ENCODE results near the gene CDC45.

The CDC45 gene

DNA sequence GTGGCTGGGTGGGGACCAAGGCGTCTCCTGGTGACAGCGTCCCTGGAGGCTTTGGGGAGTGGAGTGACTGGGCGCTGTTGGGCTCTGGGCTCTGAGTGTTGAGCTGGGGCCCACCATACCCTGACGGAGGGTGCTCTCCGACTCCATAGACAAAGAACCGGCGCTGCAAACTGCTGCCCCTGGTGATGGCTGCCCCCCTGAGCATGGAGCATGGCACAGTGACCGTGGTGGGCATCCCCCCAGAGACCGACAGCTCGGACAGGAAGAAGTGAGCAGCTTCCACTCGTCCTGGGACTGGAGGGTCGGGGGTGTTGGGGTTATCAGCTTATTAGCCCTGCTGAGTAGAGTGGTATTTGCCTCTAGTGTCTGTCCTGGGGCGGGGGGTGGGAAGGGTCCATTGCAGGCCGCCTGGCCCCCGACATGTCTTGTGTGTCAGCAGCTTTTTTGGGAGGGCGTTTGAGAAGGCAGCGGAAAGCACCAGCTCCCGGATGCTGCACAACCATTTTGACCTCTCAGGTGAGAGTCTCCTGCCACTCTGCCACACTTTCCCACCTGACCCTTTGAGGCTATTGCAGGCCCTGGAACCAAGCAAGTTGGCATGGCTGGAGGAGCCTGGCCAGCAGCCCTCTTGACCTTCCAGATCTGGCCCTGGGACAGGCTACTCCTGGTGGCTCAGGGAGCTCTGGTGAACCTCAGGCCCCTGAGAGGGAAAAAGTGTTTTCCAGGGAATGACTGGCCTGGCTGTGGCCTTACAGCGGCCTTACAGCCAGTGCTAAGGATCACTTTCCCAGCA is 36.9 kb downstream of the CDC45 start:
- Mint-ChIP-seq H3K27me3 (no peaks in the 10 kb centered on the region), H3K9me3 (peaks cover 4% of the 10 kb centered on the region), H3K4me3 (no peak overlapping the region), H3K36me3 (peaks cover 3% of the 10 kb centered on the region), H3K27ac (no peak overlapping the region), H3K4me1 (no peaks in the 10 kb centered on the region)
- DNase-seq (ENCODE audit: low spot score in 2 of 2) (no peak), ATAC-seq (ENCODE audit: low read depth) (no peak)

DNA sequence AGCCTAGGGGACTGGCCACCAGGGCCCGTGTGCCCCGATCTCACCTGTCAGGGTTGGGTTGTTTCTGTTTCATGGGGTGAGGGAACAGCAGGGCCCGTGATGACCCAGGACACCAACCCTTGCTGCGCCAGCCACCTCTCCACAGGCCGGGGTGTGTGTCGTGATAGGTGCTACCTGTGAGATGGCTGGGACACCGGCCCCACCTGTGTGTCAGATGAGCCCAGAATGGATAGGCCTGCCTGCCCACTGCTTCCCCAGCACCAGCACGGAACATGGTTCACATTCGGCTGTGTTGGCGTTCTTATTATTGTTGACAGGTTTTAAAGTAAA is 37.4 kb downstream of the CDC45 start:
- Mint-ChIP-seq H3K9me3 (peaks cover 4% of the 10 kb centered on the region), H3K36me3 (peaks cover 3% of the 10 kb centered on the region), H3K27ac (no peak overlapping the region), H3K4me3 (no peak overlapping the region), H3K4me1 (no peaks in the 10 kb centered on the region), H3K27me3 (no peaks in the 10 kb centered on the region)
- DNase-seq (ENCODE audit: low spot score in 2 of 2) = no peak
- ATAC-seq (ENCODE audit: low read depth) = no peak

DNA sequence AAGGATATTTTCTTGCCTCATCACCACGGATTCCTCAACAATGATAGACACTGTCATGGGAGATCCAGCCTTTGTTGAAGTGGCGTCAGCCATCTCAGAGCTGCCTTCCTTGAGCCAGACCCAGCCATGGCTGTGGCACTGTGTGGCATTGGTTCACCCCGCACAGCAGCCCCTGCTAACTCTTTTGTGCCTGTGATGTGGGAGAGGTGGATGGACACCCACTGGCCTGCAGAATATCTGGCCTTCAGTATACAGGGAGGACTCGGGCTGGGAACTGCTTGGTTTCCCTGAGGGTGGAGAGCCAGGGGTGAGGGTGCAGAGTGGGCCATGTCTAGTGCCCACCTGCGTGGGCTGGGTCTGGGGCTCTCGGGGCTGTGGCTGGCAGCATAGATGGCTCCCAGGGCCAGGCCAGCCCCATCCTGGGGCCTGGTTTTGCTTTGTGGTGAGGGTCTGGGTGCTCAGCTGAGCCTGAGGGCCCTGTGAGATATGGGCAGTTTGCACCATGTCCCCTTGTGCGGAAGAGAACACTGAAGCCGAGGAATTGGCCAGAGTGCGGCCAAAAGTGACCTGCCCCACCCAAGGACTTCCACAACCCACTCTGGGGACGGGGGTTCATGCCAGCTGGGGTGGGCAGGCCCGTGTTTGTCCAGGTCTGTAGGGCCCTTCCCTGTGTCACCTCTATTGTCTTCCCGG is 38.3 kb downstream of the CDC45 start:
- H3K4me3 Mint-ChIP-seq = no peak overlapping the region
- peaks cover 3% of the 10 kb centered on the region for H3K27me3 Mint-ChIP-seq
- ATAC-seq (ENCODE audit: low read depth) = no peak
- peaks cover 3% of the 10 kb centered on the region for H3K36me3 Mint-ChIP-seq
- no peak for DNase-seq (ENCODE audit: low spot score in 2 of 2)
- H3K4me1 Mint-ChIP-seq = no peaks in the 10 kb centered on the region
- peaks cover 4% of the 10 kb centered on the region for H3K9me3 Mint-ChIP-seq
- H3K27ac Mint-ChIP-seq = no peak overlapping the region

DNA sequence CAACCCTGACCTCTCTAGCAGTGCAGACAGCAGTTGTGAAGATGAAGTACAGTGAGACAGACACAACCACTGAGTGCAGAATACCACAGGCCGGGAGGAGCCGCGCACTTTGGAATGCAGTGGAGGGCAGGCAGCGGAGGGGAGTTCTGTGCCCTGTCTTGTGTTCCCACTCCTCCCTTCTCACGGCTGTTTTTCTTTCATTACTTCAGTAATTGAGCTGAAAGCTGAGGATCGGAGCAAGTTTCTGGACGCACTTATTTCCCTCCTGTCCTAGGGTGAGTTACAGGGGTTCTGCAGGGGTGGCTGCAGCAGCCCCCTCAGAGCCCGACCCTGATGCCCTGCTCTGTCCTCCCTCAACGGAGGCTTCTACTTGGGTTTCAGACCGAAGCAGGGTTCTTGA is 38.9 kb downstream of the CDC45 start:
- DNase-seq (ENCODE audit: low spot score in 2 of 2) (no peak), ATAC-seq (ENCODE audit: low read depth) (no peak)
- Mint-ChIP-seq H3K27me3 (peaks cover 3% of the 10 kb centered on the region), H3K4me1 (no peaks in the 10 kb centered on the region), H3K9me3 (peaks cover 3% of the 10 kb centered on the region), H3K4me3 (no peak overlapping the region), H3K36me3 (peaks cover 3% of the 10 kb centered on the region), H3K27ac (no peak overlapping the region)

DNA sequence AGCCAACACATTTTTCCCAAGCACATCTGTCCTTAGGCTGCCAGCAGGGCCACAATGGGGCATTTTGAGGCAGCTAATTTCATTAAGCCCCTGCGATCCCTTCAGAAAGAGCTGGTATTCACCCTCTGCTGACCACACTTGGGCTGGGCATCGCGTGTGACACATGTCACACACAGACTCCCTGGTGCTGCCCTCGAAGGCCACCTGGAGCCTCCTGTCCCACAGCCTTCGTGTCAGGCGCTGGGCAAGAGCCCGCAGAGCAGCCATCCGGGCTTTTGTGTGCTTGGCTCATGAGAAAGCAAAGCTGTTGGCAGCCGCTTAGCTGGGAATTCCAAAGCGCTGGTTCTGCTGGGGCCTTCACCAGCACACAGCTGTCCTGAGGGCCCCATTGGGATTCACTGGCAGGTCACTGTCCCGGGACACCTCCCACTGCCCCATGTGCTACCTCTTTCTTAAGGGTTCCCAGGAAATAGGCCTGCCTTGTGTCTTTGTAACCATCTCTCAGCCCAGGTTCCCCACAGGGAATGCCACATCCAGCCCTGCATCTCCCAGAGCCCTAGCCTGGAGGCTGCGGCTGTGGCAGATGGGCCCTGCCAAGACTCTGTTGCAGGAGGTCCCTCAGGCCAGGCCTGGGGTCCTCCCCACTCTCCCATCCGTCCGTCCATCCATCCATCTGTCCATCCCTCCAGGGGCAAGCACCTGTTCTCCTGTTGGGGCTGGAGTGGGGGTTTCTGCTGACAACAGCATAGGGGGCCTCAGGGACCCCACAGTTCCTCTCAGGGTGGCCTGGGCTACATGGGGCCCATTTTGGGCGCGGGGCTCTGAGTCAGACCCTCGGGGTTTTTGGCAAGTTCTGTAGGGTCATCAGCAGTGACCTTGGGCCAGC is 39.6 kb downstream of the CDC45 start:
- ATAC-seq (ENCODE audit: low read depth) = no peak

DNA sequence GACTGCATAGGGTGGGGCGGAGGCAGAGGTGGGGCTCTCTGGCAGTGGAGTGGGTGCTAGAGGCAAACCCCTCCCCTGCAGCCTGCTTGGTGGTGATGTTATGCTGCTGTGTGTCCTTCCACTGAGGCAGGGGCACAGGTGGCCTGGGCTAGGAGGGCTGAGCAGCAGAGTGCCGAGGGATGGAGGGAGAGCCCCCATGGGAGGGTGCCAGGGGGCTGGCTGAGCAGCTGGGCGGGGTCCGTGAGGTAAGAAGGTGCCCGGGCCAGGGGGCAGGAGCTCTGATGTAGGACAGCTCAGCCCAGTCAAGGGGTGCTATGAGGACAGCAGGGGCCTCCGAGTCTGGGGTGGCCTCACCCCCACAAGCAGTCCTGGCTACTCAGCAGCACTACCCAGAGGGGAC is 40.3 kb downstream of the CDC45 start:
- Mint-ChIP-seq H3K4me3 (no peak overlapping the region), H3K4me1 (peaks cover 5% of the 10 kb centered on the region), H3K36me3 (no peaks in the 10 kb centered on the region), H3K27ac (no peak overlapping the region), H3K9me3 (no peaks in the 10 kb centered on the region), H3K27me3 (peaks cover 8% of the 10 kb centered on the region)
- ATAC-seq (ENCODE audit: low read depth) (no peak), DNase-seq (ENCODE audit: low spot score in 2 of 2) (no peak)

More for the DNA sequence above, 39.6 kb downstream of the CDC45 start:
- no peak for DNase-seq (ENCODE audit: low spot score in 2 of 2)
- Mint-ChIP-seq H3K27ac (no peak overlapping the region), H3K36me3 (no peaks in the 10 kb centered on the region), H3K4me3 (no peak overlapping the region), H3K27me3 (peaks cover 3% of the 10 kb centered on the region), H3K4me1 (no peaks in the 10 kb centered on the region), H3K9me3 (no peaks in the 10 kb centered on the region)

GRCh38 chr22:19520566-19521305 is 41.0 kb downstream of the CDC45 start:
- peaks cover 11% of the 10 kb centered on the region for H3K27me3 Mint-ChIP-seq
- ATAC-seq (ENCODE audit: low read depth) (no peak), DNase-seq (ENCODE audit: low spot score in 2 of 2) (no peak)
- no peaks in the 10 kb centered on the region for H3K36me3 Mint-ChIP-seq
- no peak overlapping the region for H3K4me3 Mint-ChIP-seq
- H3K4me1 Mint-ChIP-seq = peaks cover 6% of the 10 kb centered on the region
- no peak overlapping the region for H3K27ac Mint-ChIP-seq
- H3K9me3 Mint-ChIP-seq = no peaks in the 10 kb centered on the region

- H3K4me3 Mint-ChIP-seq = peak overlapping the region; percentile 57
- no peaks in the 10 kb centered on the region for H3K36me3 Mint-ChIP-seq
- H3K27ac Mint-ChIP-seq = no peak overlapping the region
- H3K9me3 Mint-ChIP-seq = no peaks in the 10 kb centered on the region
- H3K4me1 Mint-ChIP-seq = peaks cover 6% of the 10 kb centered on the region
- DNase-seq (ENCODE audit: low spot score in 2 of 2) (no peak), ATAC-seq (ENCODE audit: low read depth) (no peak)
- H3K27me3 Mint-ChIP-seq = peaks cover 23% of the 10 kb centered on the region
These were observed 42.6 kb downstream of the CDC45 start for GRCh38 chr22:19522190-19522880.

DNA sequence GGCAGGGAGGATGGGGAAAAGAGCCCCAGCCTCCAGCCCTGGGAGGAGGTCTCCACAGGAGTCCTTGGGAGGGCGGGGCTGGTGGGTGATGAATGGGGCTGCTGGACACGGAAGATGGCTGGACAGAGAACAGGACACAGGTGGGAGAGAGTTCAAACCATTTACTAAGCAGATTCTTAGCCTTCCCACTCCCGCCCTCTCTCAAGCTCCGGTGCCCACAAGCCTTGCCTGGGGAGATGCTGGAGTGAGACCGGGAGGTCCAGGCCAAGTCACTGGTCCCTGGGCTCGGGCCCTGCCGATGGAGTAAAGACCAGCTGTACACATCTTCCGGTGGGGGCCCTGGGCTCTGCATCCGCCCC is 43.1 kb downstream of the CDC45 start:
- H3K27me3 Mint-ChIP-seq = peaks cover 23% of the 10 kb centered on the region
- ATAC-seq (ENCODE audit: low read depth) (no peak), DNase-seq (ENCODE audit: low spot score in 2 of 2) (no peak)
- H3K27ac Mint-ChIP-seq = no peak overlapping the region
- peaks cover 6% of the 10 kb centered on the region for H3K4me1 Mint-ChIP-seq
- no peaks in the 10 kb centered on the region for H3K9me3 Mint-ChIP-seq
- H3K36me3 Mint-ChIP-seq = no peaks in the 10 kb centered on the region
- peak overlapping the region; percentile 57 for H3K4me3 Mint-ChIP-seq

DNA sequence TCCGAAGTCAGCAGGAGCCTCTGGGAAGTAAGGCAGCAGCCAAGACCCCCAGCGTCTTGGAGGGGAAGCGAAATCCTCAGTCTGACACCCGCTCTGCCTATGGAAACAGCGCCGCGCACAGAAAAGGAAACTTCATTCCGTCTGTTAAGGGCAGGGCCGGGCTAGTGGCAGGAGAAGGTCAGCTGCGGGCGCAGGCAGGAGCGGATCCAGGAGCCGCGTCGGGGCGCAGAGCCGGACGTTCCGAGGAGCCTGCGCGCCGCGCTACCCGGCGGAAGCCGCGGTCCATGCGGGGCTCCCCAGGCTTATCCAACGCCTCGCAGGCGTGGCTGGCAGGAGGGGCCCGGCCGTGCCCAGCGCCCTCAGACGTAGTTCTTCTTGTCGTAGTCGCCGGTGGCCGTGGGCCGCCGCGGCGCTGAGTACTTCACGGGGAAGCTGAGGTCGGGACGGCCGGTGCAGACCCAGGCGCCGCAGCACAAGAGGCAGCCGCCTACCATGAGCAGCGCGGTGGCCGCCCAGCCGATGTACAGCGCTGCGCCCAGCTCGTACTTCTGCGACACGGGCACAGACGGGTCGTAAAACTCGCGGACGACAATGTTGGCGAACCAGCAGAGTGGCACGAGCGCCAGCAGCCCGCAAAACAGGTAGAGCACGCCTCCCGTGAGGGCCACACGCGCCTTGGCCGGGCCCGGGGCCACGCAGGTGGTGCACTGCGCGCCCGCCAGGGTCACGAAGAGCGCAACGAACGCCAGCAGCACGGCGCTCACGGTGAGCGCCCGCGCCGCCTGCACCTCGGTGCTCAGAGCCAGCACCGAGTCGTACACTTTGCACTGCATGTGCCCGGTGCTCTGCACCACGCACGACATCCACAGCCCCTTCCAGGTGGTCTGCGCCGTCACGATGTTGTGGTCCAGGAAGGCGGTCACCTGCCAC is 43.8 kb downstream of the CDC45 start:
- ATAC-seq (ENCODE audit: low read depth) (peak; percentile 46), DNase-seq (ENCODE audit: low spot score in 2 of 2) (no peak)
- no peaks in the 10 kb centered on the region for H3K36me3 Mint-ChIP-seq
- H3K9me3 Mint-ChIP-seq = no peaks in the 10 kb centered on the region
- H3K27ac Mint-ChIP-seq = no peak overlapping the region
- H3K27me3 Mint-ChIP-seq = peaks cover 23% of the 10 kb centered on the region
- peak overlapping the region; percentile 47 for H3K4me3 Mint-ChIP-seq
- peaks cover 6% of the 10 kb centered on the region for H3K4me1 Mint-ChIP-seq

DNA sequence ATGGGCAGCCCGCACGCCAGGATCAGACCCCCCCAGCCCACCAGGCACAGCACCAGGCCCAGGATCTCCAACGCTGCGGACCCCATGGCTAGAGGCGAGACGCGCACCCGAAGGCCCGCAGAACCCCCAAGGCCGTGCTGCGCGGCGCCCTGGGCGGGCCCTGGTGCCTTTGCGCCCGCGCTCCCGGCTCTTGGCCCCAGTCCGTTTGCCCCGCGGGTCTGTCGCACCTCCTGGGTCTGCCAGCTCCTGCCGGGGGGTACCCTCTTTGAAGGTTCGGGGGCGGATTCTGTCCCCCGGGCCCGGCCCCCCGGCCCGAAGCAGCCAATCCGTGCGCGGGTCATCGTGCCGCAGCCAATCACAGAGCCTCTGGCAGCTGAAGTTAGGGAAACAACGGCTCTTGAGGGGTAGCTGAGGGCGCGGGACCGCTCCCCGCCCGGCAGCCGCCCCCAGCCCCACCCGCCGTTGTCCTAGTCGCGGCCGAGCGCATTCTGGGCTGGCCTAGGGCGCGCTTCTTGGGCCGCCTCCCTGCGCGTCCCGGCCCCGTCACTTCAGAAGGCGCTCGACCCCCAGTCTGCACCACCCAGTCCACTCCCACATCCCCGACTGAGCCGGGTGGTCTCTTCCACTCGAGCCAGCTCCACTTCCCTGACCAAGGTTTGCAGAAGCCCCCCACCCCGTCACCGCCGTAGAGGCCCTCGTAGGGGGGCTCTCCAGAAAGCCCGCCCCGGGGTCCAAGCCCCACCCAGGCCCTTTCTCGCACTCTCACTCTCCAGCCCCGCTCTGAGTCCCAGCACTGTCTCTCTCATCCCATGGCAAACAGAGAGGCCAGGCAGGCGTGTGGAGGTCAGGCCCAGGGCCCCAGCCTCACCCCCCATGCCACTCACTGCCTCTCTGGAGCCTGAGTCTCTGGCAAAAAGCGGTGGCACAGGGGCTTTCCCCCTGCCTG is 44.7 kb downstream of the CDC45 start, which contains the start of gene CLDN5:
CLDN5 (minus strand) TSS at position 241 of the 946 bp plus-strand sequence; CDS start at position 86, 155 bp downstream.
- Mint-ChIP-seq H3K9me3 (no peaks in the 10 kb centered on the region), H3K4me1 (peaks cover 6% of the 10 kb centered on the region), H3K4me3 (peak within 1 kb of the TSS; percentile 60), H3K27me3 (peaks cover 23% of the 10 kb centered on the region), H3K36me3 (no peaks in the 10 kb centered on the region), H3K27ac (peak within 1 kb of the TSS; percentile 45)
- ATAC-seq (ENCODE audit: low read depth) (no peak), DNase-seq (ENCODE audit: low spot score in 2 of 2) (no peak)
